ENCODE data around the gene HOXB13. TPM values are rescaled to one million over a fixed set of nuclear protein-coding genes. Genes with fewer than 3 reads are reported as not detected.

Gene HOXB13
- total and polyA plus RNA-seq, 5 donors from 2014 or later = not detected

- Histone ChIP-seq H3K9me3 (ENCODE audit: control insufficient read depth in 2 of 2, low read length in 2 of 2) (peaks cover 5 to 7% of the 10 kb centered on the region in 2 experiments), H3K4me1 (ENCODE audit: control insufficient read depth, insufficient read depth, low read length, poor library complexity, severe bottlenecking) (peaks cover 5% of the 10 kb centered on the region), H3K27ac (ENCODE audit: insufficient read depth, low read length, poor library complexity, severe bottlenecking) (no peak overlapping the region), H3K36me3 (ENCODE audit: control insufficient read depth, insufficient read depth, low read length) (no peaks in the 10 kb centered on the region), H3K4me3 (ENCODE audit: low read depth, low read length) (no peak overlapping the region), H3K27me3 (ENCODE audit: control insufficient read depth, insufficient read depth, low read length) (peaks cover 71% of the 10 kb centered on the region)
- Mint-ChIP-seq H3K4me3 (peak overlapping the region in 2 of 4 donors; percentile 17 to 27), H3K27me3 (peaks cover 98% of the 10 kb centered on the region), H3K9me3 (peaks cover 0 to 13% (median 0%) of the 10 kb centered on the region in 7 donors), H3K27ac (peak overlapping the region in 1 of 3 donors; percentile 56), H3K4me1 (peaks cover 0 to 26% (median 11%) of the 10 kb centered on the region in 4 donors), H3K36me3 (no peaks in the 10 kb centered on the region)
- ATAC-seq (ENCODE audit: low read depth in 2 of 2) = no peak
- DNase-seq = no peak
These were observed 18.4 kb upstream of the HOXB13 start for GRCh38 chr17:48746916-48747444.

GRCh38 chr17:48745381-48746275 is 17.1 kb upstream of the HOXB13 start:
- Mint-ChIP-seq H3K27me3 (peaks cover 98% of the 10 kb centered on the region), H3K4me3 (no peak overlapping the region), H3K36me3 (no peaks in the 10 kb centered on the region), H3K4me1 (peaks cover 0 to 20% (median 7%) of the 10 kb centered on the region in 4 donors), H3K27ac (peak overlapping the region in 1 of 3 donors; percentile 43), H3K9me3 (peaks cover 0 to 14% (median 0%) of the 10 kb centered on the region in 7 donors)
- Histone ChIP-seq H3K4me1 (ENCODE audit: control insufficient read depth, insufficient read depth, low read length, poor library complexity, severe bottlenecking) (peaks cover 5% of the 10 kb centered on the region), H3K9me3 (ENCODE audit: control insufficient read depth in 2 of 2, low read length in 2 of 2) (peaks cover 5 to 7% of the 10 kb centered on the region in 2 experiments), H3K27me3 (ENCODE audit: control insufficient read depth, insufficient read depth, low read length) (peaks cover 62% of the 10 kb centered on the region), H3K36me3 (ENCODE audit: control insufficient read depth, insufficient read depth, low read length) (no peaks in the 10 kb centered on the region), H3K4me3 (ENCODE audit: low read depth, low read length) (no peak overlapping the region), H3K27ac (ENCODE audit: insufficient read depth, low read length, poor library complexity, severe bottlenecking) (no peak overlapping the region)
- DNase-seq (no peak), ATAC-seq (ENCODE audit: low read depth in 2 of 2) (no peak)

GRCh38 chr17:48740537-48740936 is 12.0 kb upstream of the HOXB13 start:
- Histone ChIP-seq H3K9me3 (ENCODE audit: control insufficient read depth in 2 of 2, low read length in 2 of 2) (no peaks in the 10 kb centered on the region), H3K27ac (ENCODE audit: insufficient read depth, low read length, poor library complexity, severe bottlenecking) (no peak overlapping the region), H3K4me1 (ENCODE audit: control insufficient read depth, insufficient read depth, low read length, poor library complexity, severe bottlenecking) (peaks cover 9% of the 10 kb centered on the region), H3K27me3 (ENCODE audit: control insufficient read depth, insufficient read depth, low read length) (peaks cover 54% of the 10 kb centered on the region), H3K4me3 (ENCODE audit: low read depth, low read length) (no peak overlapping the region), H3K36me3 (ENCODE audit: control insufficient read depth, insufficient read depth, low read length) (no peaks in the 10 kb centered on the region)
- ATAC-seq (ENCODE audit: low read depth in 2 of 2) = no peak
- no peak for DNase-seq
- Mint-ChIP-seq H3K27me3 (peaks cover 94% of the 10 kb centered on the region), H3K27ac (no peak overlapping the region), H3K4me1 (peaks cover 0 to 19% (median 7%) of the 10 kb centered on the region in 4 donors), H3K36me3 (no peaks in the 10 kb centered on the region), H3K4me3 (no peak overlapping the region), H3K9me3 (peaks cover 0 to 10% (median 0%) of the 10 kb centered on the region in 7 donors)

GRCh38 chr17:48738803-48739526 is 10.4 kb upstream of the HOXB13 start:
- no peak overlapping the region for H3K4me3 ChIP-seq (ENCODE audit: low read depth, low read length)
- H3K4me1 ChIP-seq (ENCODE audit: control insufficient read depth, insufficient read depth, low read length, poor library complexity, severe bottlenecking) = peaks cover 9% of the 10 kb centered on the region
- ATAC-seq (ENCODE audit: low read depth in 2 of 2) (no peak), DNase-seq (no peak)
- Mint-ChIP-seq H3K27me3 (peaks cover 94% of the 10 kb centered on the region), H3K9me3 (peaks cover 0 to 10% (median 0%) of the 10 kb centered on the region in 7 donors), H3K36me3 (no peaks in the 10 kb centered on the region), H3K4me3 (peak overlapping the region in 2 of 4 donors; percentile 26 to 46), H3K27ac (no peak overlapping the region), H3K4me1 (peaks cover 0 to 16% (median 9%) of the 10 kb centered on the region in 4 donors)
- no peaks in the 10 kb centered on the region for H3K9me3 ChIP-seq (ENCODE audit: control insufficient read depth in 2 of 2, low read length in 2 of 2)
- peaks cover 56% of the 10 kb centered on the region for H3K27me3 ChIP-seq (ENCODE audit: control insufficient read depth, insufficient read depth, low read length)
- H3K36me3 ChIP-seq (ENCODE audit: control insufficient read depth, insufficient read depth, low read length) = no peaks in the 10 kb centered on the region
- H3K27ac ChIP-seq (ENCODE audit: insufficient read depth, low read length, poor library complexity, severe bottlenecking) = no peak overlapping the region

GRCh38 chr17:48738424-48738802 is 9.9 kb upstream of the HOXB13 start:
- Mint-ChIP-seq H3K9me3 (peaks cover 0 to 10% (median 0%) of the 10 kb centered on the region in 7 donors), H3K4me1 (peaks cover 0 to 21% (median 10%) of the 10 kb centered on the region in 4 donors), H3K36me3 (no peaks in the 10 kb centered on the region), H3K27ac (no peak overlapping the region), H3K27me3 (peaks cover 94% of the 10 kb centered on the region), H3K4me3 (no peak overlapping the region)
- Histone ChIP-seq H3K27me3 (ENCODE audit: control insufficient read depth, insufficient read depth, low read length) (peaks cover 54% of the 10 kb centered on the region), H3K4me1 (ENCODE audit: control insufficient read depth, insufficient read depth, low read length, poor library complexity, severe bottlenecking) (peaks cover 9% of the 10 kb centered on the region), H3K27ac (ENCODE audit: insufficient read depth, low read length, poor library complexity, severe bottlenecking) (no peak overlapping the region), H3K36me3 (ENCODE audit: control insufficient read depth, insufficient read depth, low read length) (no peaks in the 10 kb centered on the region), H3K9me3 (ENCODE audit: control insufficient read depth in 2 of 2, low read length in 2 of 2) (no peaks in the 10 kb centered on the region), H3K4me3 (ENCODE audit: low read depth, low read length) (no peak overlapping the region)
- no peak for ATAC-seq (ENCODE audit: low read depth in 2 of 2)
- DNase-seq = no peak

- Mint-ChIP-seq H3K4me1 (peaks cover 0 to 28% (median 13%) of the 10 kb centered on the region in 4 donors), H3K9me3 (peaks cover 0 to 7% (median 0%) of the 10 kb centered on the region in 7 donors), H3K27ac (no peak overlapping the region), H3K27me3 (peaks cover 92% of the 10 kb centered on the region), H3K4me3 (no peak overlapping the region), H3K36me3 (no peaks in the 10 kb centered on the region)
- Histone ChIP-seq H3K4me1 (ENCODE audit: control insufficient read depth, insufficient read depth, low read length, poor library complexity, severe bottlenecking) (peaks cover 16% of the 10 kb centered on the region), H3K36me3 (ENCODE audit: control insufficient read depth, insufficient read depth, low read length) (no peaks in the 10 kb centered on the region), H3K9me3 (ENCODE audit: control insufficient read depth in 2 of 2, low read length in 2 of 2) (no peaks in the 10 kb centered on the region), H3K27me3 (ENCODE audit: control insufficient read depth, insufficient read depth, low read length) (peaks cover 54% of the 10 kb centered on the region), H3K4me3 (ENCODE audit: low read depth, low read length) (no peak overlapping the region), H3K27ac (ENCODE audit: insufficient read depth, low read length, poor library complexity, severe bottlenecking) (no peak overlapping the region)
- no peak for ATAC-seq (ENCODE audit: low read depth in 2 of 2)
- DNase-seq = no peak
These were observed 8.9 kb upstream of the HOXB13 start for GRCh38 chr17:48737330-48738043.

GRCh38 chr17:48735062-48735351 is 6.5 kb upstream of the HOXB13 start:
- Histone ChIP-seq H3K27me3 (ENCODE audit: control insufficient read depth, insufficient read depth, low read length) (peaks cover 55% of the 10 kb centered on the region), H3K36me3 (ENCODE audit: control insufficient read depth, insufficient read depth, low read length) (no peaks in the 10 kb centered on the region), H3K27ac (ENCODE audit: insufficient read depth, low read length, poor library complexity, severe bottlenecking) (no peak overlapping the region), H3K4me1 (ENCODE audit: control insufficient read depth, insufficient read depth, low read length, poor library complexity, severe bottlenecking) (peaks cover 16% of the 10 kb centered on the region), H3K4me3 (ENCODE audit: low read depth, low read length) (no peak overlapping the region), H3K9me3 (ENCODE audit: control insufficient read depth in 2 of 2, low read length in 2 of 2) (no peaks in the 10 kb centered on the region)
- ATAC-seq (ENCODE audit: low read depth in 2 of 2) = no peak
- H3K4me1 Mint-ChIP-seq = peaks cover 0 to 28% (median 12%) of the 10 kb centered on the region in 4 donors
- H3K4me3 Mint-ChIP-seq = no peak overlapping the region
- peaks cover 0 to 6% (median 0%) of the 10 kb centered on the region in 7 donors for H3K9me3 Mint-ChIP-seq
- H3K36me3 Mint-ChIP-seq = no peaks in the 10 kb centered on the region
- DNase-seq = no peak
- H3K27ac Mint-ChIP-seq = peak overlapping the region in 1 of 3 donors; percentile 32
- peaks cover 94% of the 10 kb centered on the region for H3K27me3 Mint-ChIP-seq

Data from CD4-positive, CD25-positive, alpha-beta regulatory T cell (primary cell).